Stomach smooth muscle (tissue), 2 donors: Measurements from ENCODE around the gene ASXL1.

ENCODE experiments used
- H3K27ac ChIP-seq: one replicate; pipeline ENCODE4 v1.7.0; 2013; ENCODE audit warnings: mild to moderate bottlenecking, low read length, inconsistent platforms
- H3K27me3 ChIP-seq, 2 donors: one replicate each; pipeline ENCODE4 v1.7.0; 2013; ENCODE audit warnings: low read length in 2 of 2; ENCODE audit not compliant: insufficient read depth in 2 of 2, control insufficient read depth in 1 of 2
- H3K36me3 ChIP-seq, 2 donors: one replicate each; pipeline ENCODE4 v1.7.0; 2013; ENCODE audit warnings: low read length in 2 of 2; ENCODE audit not compliant: control insufficient read depth in 2 of 2, insufficient read depth in 2 of 2
- H3K4me1 ChIP-seq: one replicate; pipeline ENCODE4 v1.7.0; 2013; ENCODE audit warnings: low read length; ENCODE audit not compliant: control insufficient read depth, insufficient read depth
- H3K4me3 ChIP-seq, 2 donors: one replicate each; pipeline ENCODE4 v1.7.0; 2013; ENCODE audit warnings: low read length in 2 of 2
- H3K9ac ChIP-seq, 2 donors: one replicate each; pipeline ENCODE4 v1.7.0; 2013; ENCODE audit warnings: low read length in 2 of 2, mild to moderate bottlenecking in 1 of 2
- H3K9me3 ChIP-seq, 2 donors: one replicate each; pipeline ENCODE4 v1.7.0; 2013; ENCODE audit warnings: low read length in 2 of 2; ENCODE audit not compliant: control insufficient read depth in 2 of 2
- donor health status: healthy.
- donor health status: Pancreatic carcinoma.

ASXL1 gene

DNA sequence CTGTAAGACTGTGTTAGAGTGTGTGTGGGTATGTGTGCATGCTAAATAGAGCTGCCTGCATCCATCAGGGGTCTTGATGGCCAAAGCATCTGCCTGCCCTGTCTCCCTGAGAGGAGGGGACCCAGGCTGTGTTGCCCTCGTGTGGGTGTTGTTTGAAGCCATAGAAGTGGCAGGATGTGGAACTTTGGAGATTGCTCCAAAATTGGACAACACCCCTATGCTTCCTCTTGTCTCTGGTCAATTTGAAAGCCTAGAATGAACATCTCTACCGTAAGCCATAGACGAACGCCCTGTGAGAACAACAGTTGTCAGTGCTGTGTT lies 82.6 kb downstream of the ASXL1 start:
- Histone ChIP-seq H3K27ac (no peak overlapping the region), H3K4me1 (peaks cover 5% of the 10 kb centered on the region), H3K9me3 (no peaks in the 10 kb centered on the region), H3K36me3 (peaks cover 42 to 47% of the 10 kb centered on the region in 2 donors), H3K9ac (no peak overlapping the region), H3K4me3 (no peak overlapping the region), H3K27me3 (no peaks in the 10 kb centered on the region)

DNA sequence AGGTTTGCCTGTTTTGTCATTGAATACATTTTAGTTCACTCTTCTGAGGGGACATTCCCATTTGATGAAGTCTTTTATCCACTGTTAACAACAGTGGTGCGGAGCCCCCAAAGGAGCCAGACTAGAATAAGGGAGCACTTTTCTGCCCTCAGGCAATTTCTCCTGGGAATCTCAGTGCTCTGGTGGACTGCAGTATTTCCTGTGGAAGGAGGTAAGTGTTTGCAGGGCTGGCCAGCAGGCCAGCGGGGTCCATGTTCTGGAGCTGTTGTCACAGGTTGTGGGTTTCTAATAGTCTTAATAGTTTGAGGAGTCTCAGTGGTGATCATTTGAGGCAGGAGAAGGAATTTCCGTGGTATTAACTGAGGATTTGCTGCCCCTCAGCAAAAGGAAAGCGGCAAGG lies 83.5 kb downstream of the ASXL1 start:
- Histone ChIP-seq H3K36me3 (peaks cover 36 to 43% of the 10 kb centered on the region in 2 donors), H3K4me1 (peaks cover 13% of the 10 kb centered on the region), H3K9ac (no peak overlapping the region), H3K27ac (no peak overlapping the region), H3K4me3 (no peak overlapping the region), H3K9me3 (no peaks in the 10 kb centered on the region), H3K27me3 (no peaks in the 10 kb centered on the region)

DNA sequence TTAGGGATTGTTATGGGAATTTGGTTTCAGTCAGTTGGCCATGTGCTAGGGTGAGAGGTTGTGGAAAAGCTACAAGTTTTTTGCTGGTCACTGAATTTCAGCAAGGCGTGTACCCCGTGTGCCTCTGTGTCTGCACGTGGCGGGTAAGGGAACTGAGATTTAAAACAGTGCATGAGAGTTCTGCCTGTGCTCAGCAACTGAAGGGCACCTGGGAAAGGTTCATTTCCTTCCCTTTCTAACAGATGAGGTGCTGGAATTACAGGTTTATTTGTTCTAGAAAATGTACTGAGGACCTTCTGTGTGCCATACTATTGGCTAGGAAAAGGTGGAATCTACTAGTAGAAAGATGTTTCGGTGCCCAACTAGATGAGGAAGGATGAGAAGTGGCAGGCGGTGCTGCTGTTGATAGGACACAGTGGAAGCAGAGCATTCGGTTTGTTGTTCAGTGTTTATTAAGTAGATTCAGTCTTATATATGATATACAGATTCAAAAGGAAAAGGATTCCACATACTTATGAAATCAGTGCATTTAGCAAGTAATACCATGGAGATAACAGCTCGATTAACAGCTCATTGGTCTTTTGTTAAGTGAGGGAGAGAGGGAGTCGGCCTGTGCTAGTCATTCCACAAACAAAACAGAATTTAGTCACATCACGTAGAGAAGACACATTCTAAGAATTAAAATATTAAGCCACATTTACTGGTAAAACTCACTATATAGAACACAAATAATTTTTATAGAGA lies 84.7 kb downstream of the ASXL1 start:
- H3K27ac ChIP-seq: no peak overlapping the region
- H3K4me1 ChIP-seq: peaks cover 18% of the 10 kb centered on the region
- no peak overlapping the region for H3K4me3 ChIP-seq
- peaks cover 32 to 34% of the 10 kb centered on the region in 2 donors for H3K36me3 ChIP-seq
- H3K9me3 ChIP-seq: no peaks in the 10 kb centered on the region
- H3K9ac ChIP-seq: no peak overlapping the region
- H3K27me3 ChIP-seq: no peaks in the 10 kb centered on the region

DNA sequence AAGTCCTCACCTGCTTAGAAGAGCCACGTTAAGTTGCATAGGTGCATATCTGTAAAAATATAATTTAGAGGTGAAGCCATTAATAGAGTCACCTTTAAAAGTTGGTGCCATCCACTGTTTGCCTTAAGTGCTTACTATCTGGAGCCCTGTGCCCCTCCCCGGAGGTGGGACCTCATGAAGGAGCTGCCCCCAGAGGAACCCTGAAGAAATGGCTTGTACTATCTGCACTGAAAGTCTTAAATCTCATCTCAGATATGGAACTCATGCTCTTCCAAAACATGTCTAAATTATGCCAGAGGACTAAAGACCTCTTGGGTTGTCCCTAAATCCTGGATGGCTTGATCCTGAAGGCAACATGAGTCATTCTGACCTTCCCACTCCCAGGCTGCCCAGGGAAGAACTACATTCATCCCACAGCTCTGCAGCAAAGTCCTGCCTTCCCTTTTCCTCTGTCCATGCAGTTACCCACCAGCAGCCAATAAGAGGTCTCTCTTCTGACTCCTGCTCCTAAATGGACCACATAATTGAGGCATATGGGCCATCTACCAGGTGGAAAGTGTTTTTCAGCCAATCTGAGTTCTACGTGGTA lies 85.3 kb downstream of the ASXL1 start:
- peaks cover 26 to 28% of the 10 kb centered on the region in 2 donors for H3K36me3 ChIP-seq
- no peak overlapping the region for H3K27ac ChIP-seq
- H3K9ac ChIP-seq: no peak overlapping the region
- no peaks in the 10 kb centered on the region for H3K9me3 ChIP-seq
- H3K27me3 ChIP-seq: no peaks in the 10 kb centered on the region
- peaks cover 25% of the 10 kb centered on the region for H3K4me1 ChIP-seq
- H3K4me3 ChIP-seq: no peak overlapping the region

DNA sequence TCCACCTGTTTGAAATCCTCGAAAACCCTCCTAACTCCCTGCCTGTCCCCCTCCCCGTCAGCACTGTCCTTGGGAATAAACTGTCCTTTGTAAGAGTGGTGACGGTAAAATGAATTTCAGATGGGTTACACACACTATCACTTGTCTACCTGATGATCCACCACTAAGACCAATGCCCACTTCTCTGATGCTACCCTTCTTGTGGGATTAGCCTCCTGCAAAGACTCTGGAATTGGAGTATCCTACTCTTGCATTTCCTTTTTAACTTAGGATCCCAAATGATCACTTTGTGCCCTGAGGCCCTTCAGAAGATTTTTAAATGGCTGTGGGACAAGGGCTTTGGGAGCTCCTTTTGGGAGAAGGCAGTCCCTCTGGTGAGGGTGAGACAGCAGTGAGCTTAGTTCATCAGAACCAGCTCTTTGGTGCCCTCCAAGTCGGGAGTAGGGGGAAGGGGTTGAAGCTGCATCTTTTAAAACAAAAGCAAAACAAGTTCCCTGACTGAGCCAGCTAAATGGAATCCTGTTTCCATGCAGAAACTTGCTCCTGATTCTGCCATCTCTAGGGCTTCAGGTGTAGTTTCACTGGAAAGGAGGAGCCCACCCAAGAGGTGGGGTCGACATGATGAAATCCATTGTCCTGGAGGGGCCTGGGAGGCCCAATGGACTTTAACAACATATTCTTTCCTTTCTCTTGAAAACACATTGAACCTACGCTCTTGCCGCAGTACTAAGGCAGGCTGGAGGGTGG lies 86.5 kb downstream of the ASXL1 start:
- Histone ChIP-seq H3K27ac (no peak overlapping the region), H3K4me1 (peaks cover 31% of the 10 kb centered on the region), H3K27me3 (no peaks in the 10 kb centered on the region), H3K9me3 (no peaks in the 10 kb centered on the region), H3K4me3 (no peak overlapping the region), H3K36me3 (peaks cover 15 to 21% of the 10 kb centered on the region in 2 donors), H3K9ac (no peak overlapping the region)

DNA sequence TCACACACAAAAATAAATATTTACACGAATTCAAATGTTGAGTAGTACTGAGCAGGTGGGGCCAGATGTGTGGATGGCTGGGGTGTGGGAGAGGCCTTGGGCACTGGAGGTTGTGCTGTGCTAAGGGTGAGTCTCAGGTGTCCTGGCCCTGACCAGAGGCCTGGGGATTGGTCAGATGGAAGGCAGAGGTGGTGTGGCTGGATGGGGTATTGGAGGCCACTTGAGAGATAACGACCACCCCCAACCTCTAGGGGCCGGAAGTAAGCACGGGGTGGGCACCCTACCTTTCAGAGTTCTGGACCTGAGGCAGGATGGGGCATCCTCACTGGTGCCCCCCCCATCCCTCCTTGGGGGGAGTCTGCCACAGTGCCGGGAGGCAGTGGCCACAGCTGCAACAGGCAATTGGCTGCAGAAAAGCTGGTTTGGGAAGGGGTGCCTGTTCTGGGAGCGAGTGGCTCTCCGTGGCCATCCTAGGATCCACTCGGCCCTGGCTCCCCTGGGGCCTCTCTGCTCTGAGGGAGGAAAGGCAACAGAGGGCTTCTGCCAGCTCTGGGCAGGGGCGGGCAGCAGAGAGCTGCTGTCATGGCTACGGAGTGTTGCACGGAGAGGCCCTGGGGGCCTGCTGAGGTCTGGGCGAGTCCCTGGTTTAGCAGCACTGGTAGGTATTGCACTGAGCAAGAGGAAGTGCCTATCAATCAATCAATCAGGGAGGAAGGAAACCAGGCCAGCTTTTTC lies 87.6 kb downstream of the ASXL1 start:
- Histone ChIP-seq H3K36me3 (peaks cover 15 to 23% of the 10 kb centered on the region in 2 donors), H3K4me1 (peaks cover 31% of the 10 kb centered on the region), H3K9me3 (no peaks in the 10 kb centered on the region), H3K9ac (no peak overlapping the region), H3K4me3 (no peak overlapping the region), H3K27ac (no peak overlapping the region), H3K27me3 (no peaks in the 10 kb centered on the region)

DNA sequence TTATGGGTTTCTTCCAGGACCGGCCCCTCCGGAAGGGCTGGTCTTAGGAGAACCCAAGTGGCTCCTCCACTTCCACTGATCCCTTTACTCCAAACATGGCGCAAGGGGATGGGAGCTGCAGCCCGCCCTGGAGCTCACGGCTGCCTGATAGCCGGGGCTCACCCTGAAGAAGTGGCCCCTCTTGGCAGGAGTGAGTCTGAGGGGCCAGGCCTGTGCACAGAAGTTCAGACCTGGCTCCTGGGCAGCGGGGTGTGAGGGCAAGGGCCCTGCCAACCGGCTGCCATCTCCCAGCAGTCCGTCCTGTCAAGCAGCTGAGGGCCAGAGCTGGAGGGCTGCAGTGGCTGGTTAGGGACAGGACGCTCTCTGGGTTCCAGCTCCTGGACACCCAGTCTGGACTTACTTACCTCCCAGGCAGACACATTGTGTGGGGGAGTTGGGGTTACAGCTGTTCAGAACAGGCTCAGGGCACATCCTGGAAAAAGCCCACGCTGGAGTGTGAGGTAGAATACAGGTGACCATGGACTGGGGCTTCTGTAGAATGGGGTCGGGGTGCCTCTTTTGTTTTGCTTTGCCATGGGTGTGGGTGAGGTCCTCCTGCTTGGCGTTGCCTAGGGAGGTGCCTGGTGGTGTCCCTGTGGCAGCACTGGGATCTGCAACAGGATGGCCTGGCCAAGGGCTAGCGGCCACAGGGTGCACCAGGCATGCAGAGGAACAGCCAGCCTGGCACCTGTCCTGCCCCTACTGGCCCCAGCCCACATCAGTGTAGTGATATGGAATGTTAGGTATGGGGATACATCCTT lies 88.4 kb downstream of the ASXL1 start:
- H3K9ac ChIP-seq: peak overlapping the region in 1 of 2 donors; percentile 13
- H3K4me1 ChIP-seq: peaks cover 34% of the 10 kb centered on the region
- H3K9me3 ChIP-seq: no peaks in the 10 kb centered on the region
- no peaks in the 10 kb centered on the region for H3K27me3 ChIP-seq
- H3K36me3 ChIP-seq: peaks cover 18 to 25% of the 10 kb centered on the region in 2 donors
- no peak overlapping the region for H3K4me3 ChIP-seq
- no peak overlapping the region for H3K27ac ChIP-seq

DNA sequence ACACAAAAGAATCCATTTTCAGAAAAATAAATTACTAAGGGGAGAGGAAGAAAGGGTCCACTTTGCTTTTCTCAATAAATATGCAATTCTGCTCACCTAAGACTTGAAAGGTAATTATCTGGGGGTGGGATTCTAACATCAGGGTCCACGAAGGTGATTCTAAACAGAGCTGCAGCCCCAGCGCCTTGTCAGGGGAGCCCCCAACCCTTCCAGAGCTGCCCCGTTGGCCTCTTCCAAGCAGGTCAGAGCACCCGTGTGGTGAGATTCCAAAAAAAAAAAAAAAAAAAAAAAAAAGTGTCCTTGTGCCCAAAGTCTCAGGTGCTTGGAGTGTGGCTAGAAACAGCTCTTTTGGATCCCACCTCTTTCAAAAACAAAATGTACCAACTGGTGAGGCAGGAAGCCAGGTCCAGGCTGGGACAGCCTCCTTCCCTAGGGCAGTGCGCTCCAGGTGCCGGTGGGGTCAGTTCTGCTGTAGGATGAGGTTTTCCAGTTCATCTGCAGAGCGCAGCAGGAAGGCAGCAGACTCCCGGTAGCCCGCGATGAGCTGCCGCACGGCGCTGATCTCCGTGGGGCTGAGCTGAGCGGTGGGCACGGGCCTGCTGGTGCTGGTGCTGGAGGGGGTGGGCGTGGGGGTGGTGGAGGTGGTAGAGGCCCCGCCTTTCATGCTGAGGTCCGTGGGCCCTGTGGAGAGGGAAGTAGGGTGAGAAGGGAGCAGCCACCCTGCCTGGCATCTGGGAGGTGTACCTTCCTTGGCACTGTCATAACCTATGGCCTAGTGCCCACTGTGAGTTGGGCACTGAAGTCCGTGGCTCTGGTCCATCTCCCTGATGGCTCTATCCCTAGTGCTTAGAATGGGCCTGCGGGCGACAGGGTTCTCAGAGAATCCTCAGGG lies 89.3 kb downstream of the ASXL1 start:
- H3K4me3 ChIP-seq: no peak overlapping the region
- peaks cover 34% of the 10 kb centered on the region for H3K4me1 ChIP-seq
- H3K36me3 ChIP-seq: peaks cover 24 to 30% of the 10 kb centered on the region in 2 donors
- H3K27ac ChIP-seq: peak overlapping the region; percentile 53
- H3K9ac ChIP-seq: peak overlapping the region in 1 of 2 donors; percentile 13
- no peaks in the 10 kb centered on the region for H3K27me3 ChIP-seq
- H3K9me3 ChIP-seq: no peaks in the 10 kb centered on the region

DNA sequence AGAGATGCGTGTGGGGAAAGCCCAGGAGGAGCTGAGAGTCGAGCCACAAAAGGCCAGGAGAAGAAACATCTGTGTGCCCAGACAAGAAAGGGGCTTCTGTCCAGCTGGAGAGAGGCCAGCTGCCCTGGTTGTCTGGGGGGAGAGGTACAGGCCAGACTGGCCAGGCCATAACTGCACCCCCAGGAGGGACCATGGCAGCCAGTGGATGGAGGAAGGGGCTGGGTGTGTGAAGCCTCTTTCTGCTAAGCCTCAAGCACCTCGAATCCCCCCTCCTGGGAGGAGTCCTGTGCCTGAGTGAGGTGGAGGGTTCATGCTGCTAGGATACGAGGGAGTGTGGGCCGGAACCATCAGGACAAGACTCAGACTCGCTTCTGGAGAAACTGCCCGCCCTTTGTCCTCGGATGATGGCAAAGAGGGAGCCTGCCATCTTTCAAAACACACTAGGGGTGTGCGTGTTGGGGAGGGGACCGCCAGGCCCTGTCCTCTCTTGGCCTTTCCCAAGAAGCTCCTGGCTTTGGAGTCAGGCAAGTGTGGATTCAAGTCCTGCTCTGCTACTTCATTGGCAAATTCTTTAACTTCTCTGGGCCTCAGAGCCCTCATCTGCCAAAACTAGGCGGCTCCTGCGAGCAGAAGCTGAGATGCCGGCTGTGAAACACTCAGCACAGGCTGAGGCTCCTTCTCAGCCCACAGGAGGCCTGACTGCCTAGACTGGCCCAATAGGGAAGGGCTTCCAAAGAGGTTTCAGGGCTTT lies 90.3 kb downstream of the ASXL1 start:
- Histone ChIP-seq H3K27me3 (no peaks in the 10 kb centered on the region), H3K4me1 (peaks cover 34% of the 10 kb centered on the region), H3K9ac (no peak overlapping the region), H3K36me3 (peaks cover 35 to 38% of the 10 kb centered on the region in 2 donors), H3K9me3 (no peaks in the 10 kb centered on the region), H3K4me3 (no peak overlapping the region), H3K27ac (peak overlapping the region; percentile 53)
